Calu3 (cell line): ENCODE results near the gene KCNG1. TPM values are rescaled to one million over a fixed set of nuclear protein-coding genes. Genes with fewer than 3 reads are reported as not detected.

Experiments used
- BruUV-seq: library from RNA; stranded (reverse); fragments of 400-500 nt; replicated peaks from 2 replicates; lab custom pipeline; 2021; lab: Mats Ljungman, UMichigan
- CTCF ChIA-PET: fragments of 300-600 bp; sonication (Branson Sonifier 250); formaldehyde crosslinking; loops from one replicate; lab custom pipeline; 2022; ENCODE audit warnings: antibody characterized with exemption; lab: Charles Lee
- DNase-seq: peaks from one replicate; pipeline ENCODE4 v3.0.0; 2022
- H3K27ac Mint-ChIP-seq: one replicate; pipeline ENCODE4 v1.8.0; 2022; ENCODE audit warnings: mixed read lengths; ENCODE audit not compliant: unreplicated experiment
- H3K27me3 Mint-ChIP-seq: one replicate; pipeline ENCODE4 v1.8.0; 2022; ENCODE audit warnings: mixed read lengths; ENCODE audit not compliant: unreplicated experiment
- H3K36me3 Mint-ChIP-seq: one replicate; pipeline ENCODE4 v1.8.0; 2022; ENCODE audit warnings: mild to moderate bottlenecking, moderate library complexity, mixed read lengths; ENCODE audit not compliant: insufficient read depth, unreplicated experiment
- H3K4me1 Mint-ChIP-seq: one replicate; pipeline ENCODE4 v1.8.0; 2022; ENCODE audit warnings: mild to moderate bottlenecking, low read depth, mixed read lengths; ENCODE audit not compliant: unreplicated experiment
- H3K4me3 Mint-ChIP-seq: one replicate; pipeline ENCODE4 v1.8.0; 2022; ENCODE audit warnings: mild to moderate bottlenecking, low read depth, moderate library complexity, mixed read lengths; ENCODE audit not compliant: unreplicated experiment
- H3K9me3 Mint-ChIP-seq: one replicate; pipeline ENCODE4 v1.8.0; 2022; ENCODE audit warnings: low read depth, mixed read lengths; ENCODE audit not compliant: unreplicated experiment
- CTCF ChIP-seq: fragments of 200-600 bp; IDR thresholded peaks from one replicate; pipeline ENCODE4 v1.8.0; 2022; ENCODE audit warnings: antibody characterized with exemption; ENCODE audit not compliant: unreplicated experiment
- intact Hi-C: fragments of 100-400 bp; cut with micrococcal nuclease; formaldehyde crosslinking; loops from one replicate; pipeline ENCODE4 v1.10.0; 2022; ENCODE audit not compliant: unreplicated experiment
- total RNA-seq: library from RNA; stranded (reverse); gene quantifications from 2 replicates; pipeline ENCODE4 v1.2.3, GENCODE V29; 2022

Gene KCNG1
- total RNA-seq, 1 experiment from 2014 or later: 3.9 TPM

GRCh38 chr20:51014797-51015722 lies 7.8 kb downstream of the KCNG1 start:
- TF ChIP-seq CTCF: peak; percentile 84
- intact Hi-C loops: no loop called here
- Mint-ChIP-seq H3K27me3 (peaks cover 26% of the 10 kb centered on the region), H3K4me1 (peaks cover 11% of the 10 kb centered on the region), H3K36me3 (no peaks in the 10 kb centered on the region), H3K27ac (no peak overlapping the region), H3K4me3 (no peak overlapping the region), H3K9me3 (no peaks in the 10 kb centered on the region)
- DNase-seq: peak; percentile 84
- CTCF ChIA-PET: interaction anchor here (0.6 to 1.8 kb wide), 19 partner anchors 13 to 1029 kb away, joined by 3 to 8 read pairs (median 4); no protein-coding TSS in a partner anchor
- no TSS peak for BruUV-seq

- no TSS peak for BruUV-seq
- no peak for DNase-seq
- Mint-ChIP-seq H3K4me1 (peaks cover 11% of the 10 kb centered on the region), H3K36me3 (no peaks in the 10 kb centered on the region), H3K27ac (no peak overlapping the region), H3K27me3 (peaks cover 26% of the 10 kb centered on the region), H3K4me3 (no peak overlapping the region), H3K9me3 (no peaks in the 10 kb centered on the region)
- CTCF ChIA-PET: no interaction called here
- TF ChIP-seq CTCF: no peak
- intact Hi-C loops: no loop called here
These were observed 9.2 kb downstream of the KCNG1 start for GRCh38 chr20:51013577-51014330.

GRCh38 chr20:51012357-51012756 lies 10.6 kb downstream of the KCNG1 start:
- no peaks in the 10 kb centered on the region for H3K36me3 Mint-ChIP-seq

More at GRCh38 chr20:51012357-51012756, 10.6 kb downstream of the KCNG1 start:
- Mint-ChIP-seq H3K27ac (no peak overlapping the region), H3K9me3 (no peaks in the 10 kb centered on the region), H3K4me3 (no peak overlapping the region), H3K4me1 (peaks cover 11% of the 10 kb centered on the region), H3K27me3 (peaks cover 26% of the 10 kb centered on the region)
- no peak for TF ChIP-seq CTCF
- no TSS peak for BruUV-seq
- CTCF ChIA-PET: no interaction called here
- intact Hi-C loops: no loop called here
- no peak for DNase-seq
